Right forelimb (tissue), 1 donor: Measurements from ENCODE around the gene PPM1B.
"Not testable (repeated sequence)": the region's sequence is repeated elsewhere in the genome, so short reads cannot be mapped to it uniquely, and the experiment has no call there.

Experiments used
- DNase-seq: peaks from one replicate; pipeline ENCODE4 v3.0.0-alpha.2; 2018

Gene PPM1B

GRCh38 chr2:44168681-44169154, at the start of gene PPM1B:
Gene PPM1B, plus strand, starts transcription at chr2:44168875. Its CDS starts 32,325 bp downstream, at chr2:44201200.
- DNase-seq: no peak

- no peak for DNase-seq
Observed at GRCh38 chr2:44119878-44120277, 48.8 kb upstream of the PPM1B start.

- DNase-seq: no peak
Observed at GRCh38 chr2:44120428-44120827, 48.2 kb upstream of the PPM1B start.

- no peak for DNase-seq
Observed at GRCh38 chr2:44121899-44122298, 46.8 kb upstream of the PPM1B start.

- no peak for DNase-seq
Observed at GRCh38 chr2:44124500-44124899, 44.2 kb upstream of the PPM1B start.

- no peak for DNase-seq
Observed at GRCh38 chr2:44126106-44126797, 42.4 kb upstream of the PPM1B start.

GRCh38 chr2:44130441-44130840, 38.2 kb upstream of the PPM1B start:
- no peak for DNase-seq

GRCh38 chr2:44131177-44131576, 37.5 kb upstream of the PPM1B start:
- no peak for DNase-seq

- DNase-seq: not testable (repeated sequence)
Observed at GRCh38 chr2:44133602-44134001, 35.1 kb upstream of the PPM1B start.

- no peak for DNase-seq
Observed at GRCh38 chr2:44134848-44135247, 33.8 kb upstream of the PPM1B start.

- no peak for DNase-seq
Observed at GRCh38 chr2:44135296-44135695, 33.4 kb upstream of the PPM1B start.

GRCh38 chr2:44135771-44136170, 32.9 kb upstream of the PPM1B start:
- no peak for DNase-seq

GRCh38 chr2:44136252-44136651, 32.4 kb upstream of the PPM1B start:
- DNase-seq: no peak

GRCh38 chr2:44137048-44137447, 31.6 kb upstream of the PPM1B start:
- DNase-seq: no peak

GRCh38 chr2:44137872-44138551, 30.7 kb upstream of the PPM1B start:
- no peak for DNase-seq

- DNase-seq: no peak
Observed at GRCh38 chr2:44139741-44140140, 28.9 kb upstream of the PPM1B start.

GRCh38 chr2:44142306-44142705, 26.4 kb upstream of the PPM1B start:
- DNase-seq: no peak

GRCh38 chr2:44143701-44144100, 25.0 kb upstream of the PPM1B start:
- DNase-seq: no peak

- no peak for DNase-seq
Observed at GRCh38 chr2:44148999-44149398, 19.7 kb upstream of the PPM1B start.

GRCh38 chr2:44150473-44150872, 18.2 kb upstream of the PPM1B start:
- DNase-seq: no peak

GRCh38 chr2:44152865-44153669, 15.6 kb upstream of the PPM1B start:
- no peak for DNase-seq

GRCh38 chr2:44155666-44156446, 12.8 kb upstream of the PPM1B start:
- no peak for DNase-seq

GRCh38 chr2:44163777-44164176, 4.9 kb upstream of the PPM1B start:
- DNase-seq: no peak
